ENCODE data around the gene IL12RB2.

IL12RB2 gene

GRCh38 chr1:67430358-67431155 is 122.9 kb downstream of the IL12RB2 start, which contains the start of gene SERBP1:
TSS of gene SERBP1 (minus strand) at chr1:67430402. CDS start at chr1:67430300, 102 bp downstream.
- no peaks in the 10 kb centered on the region for H3K79me1 ChIP-seq (ENCODE audit: low read depth, low read length)

GRCh38 chr1:67431156-67431765 is 123.6 kb downstream of the IL12RB2 start:
- no peak overlapping the region for H2AK5ac ChIP-seq (ENCODE audit: low read depth, low read length)
- H3K4me2 ChIP-seq (ENCODE audit: insufficient read depth, low read length, poor library complexity, severe bottlenecking) = peak overlapping the region; percentile 74
- H3K9ac ChIP-seq (ENCODE audit: low read depth, low read length, poor library complexity) = no peak overlapping the region
- no peak overlapping the region for H3K23ac ChIP-seq (ENCODE audit: low read depth, low read length, poor library complexity)
- H3K4me1 ChIP-seq (ENCODE audit: control insufficient read depth in 2 of 2, insufficient read depth in 1 of 2, low read depth in 1 of 2, low read length in 2 of 2) = peaks cover 0 to 2% of the 10 kb centered on the region in 2 donors
- no peak overlapping the region for H4K91ac ChIP-seq (ENCODE audit: low read depth, low read length, poor library complexity)
- H3K27me3 ChIP-seq (ENCODE audit: control insufficient read depth in 3 of 3, insufficient read depth in 3 of 3, low read depth in 1 of 3, low read length in 3 of 3) = peaks cover 0 to 10% (median 0%) of the 10 kb centered on the region in 3 experiments
- H3K9me3 ChIP-seq (replicated peaks in 1 of 2; ENCODE audit: control insufficient read depth in 2 of 2, insufficient read depth in 1 of 2, low read depth in 1 of 2, low read length in 2 of 2) = no peaks in the 10 kb centered on the region
- no peaks in the 10 kb centered on the region for H3K79me1 ChIP-seq (ENCODE audit: low read depth, low read length)
- no CpG with 5 or more reads among the region's 12 CpGs for WGBS, 2 donors (ENCODE audit: extremely low coverage in 2 of 2, insufficient read length in 2 of 2, insufficient replicate concordance in 1 of 2)
- no peak overlapping the region for H2BK5ac ChIP-seq (ENCODE audit: low read length)
- peak overlapping the region; percentile 94 for H2AFZ ChIP-seq (ENCODE audit: low read length)
- no peak overlapping the region for H2BK120ac ChIP-seq (ENCODE audit: low read depth, low read length)
- no peak overlapping the region for H2BK15ac ChIP-seq (ENCODE audit: low read length)
- no peak overlapping the region for H3K14ac ChIP-seq (ENCODE audit: low read length)
- no peak overlapping the region for H2BK12ac ChIP-seq (ENCODE audit: low read length)
- peak overlapping the region; percentile 83 to 99 for H3K4me3 ChIP-seq (ENCODE audit: low read length in 2 of 2)
- no peak overlapping the region for H4K8ac ChIP-seq (ENCODE audit: low read depth, low read length)
- no peak for DNase-seq (ENCODE audit: low spot score)
- H3K18ac ChIP-seq (ENCODE audit: low read length) = no peak overlapping the region
- H3K27ac ChIP-seq (replicated peaks; ENCODE audit: low read length) = no peak overlapping the region
- H3K36me3 ChIP-seq (replicated peaks in 1 of 2; ENCODE audit: control insufficient read depth in 2 of 2, insufficient read depth in 2 of 2, low read length in 2 of 2) = peaks cover 4 to 33% of the 10 kb centered on the region in 2 donors
- no peak overlapping the region for H3K4ac ChIP-seq (ENCODE audit: low read length)

More at GRCh38 chr1:67430358-67431155, 122.9 kb downstream of the IL12RB2 start, which contains the start of gene SERBP1:
- peaks cover 0 to 10% (median 0%) of the 10 kb centered on the region in 3 experiments for H3K27me3 ChIP-seq (ENCODE audit: control insufficient read depth in 3 of 3, insufficient read depth in 3 of 3, low read depth in 1 of 3, low read length in 3 of 3)
- H3K27ac ChIP-seq (replicated peaks; ENCODE audit: low read length) = peak within 1 kb of the TSS; percentile 68
- H2BK120ac ChIP-seq (ENCODE audit: low read depth, low read length) = no peak within 1 kb of the TSS
- H4K91ac ChIP-seq (ENCODE audit: low read depth, low read length, poor library complexity) = no peak within 1 kb of the TSS
- H3K23ac ChIP-seq (ENCODE audit: low read depth, low read length, poor library complexity) = peak within 1 kb of the TSS; percentile 89
- H3K9ac ChIP-seq (ENCODE audit: low read depth, low read length, poor library complexity) = peak within 1 kb of the TSS; percentile 95
- peak; percentile 96 for DNase-seq (ENCODE audit: low spot score)
- H3K14ac ChIP-seq (ENCODE audit: low read length) = peak within 1 kb of the TSS; percentile 96
- H3K4me1 ChIP-seq (ENCODE audit: control insufficient read depth in 2 of 2, insufficient read depth in 1 of 2, low read depth in 1 of 2, low read length in 2 of 2) = peaks cover 0 to 2% of the 10 kb centered on the region in 2 donors
- H3K9me3 ChIP-seq (replicated peaks in 1 of 2; ENCODE audit: control insufficient read depth in 2 of 2, insufficient read depth in 1 of 2, low read depth in 1 of 2, low read length in 2 of 2) = no peaks in the 10 kb centered on the region
- H3K4ac ChIP-seq (ENCODE audit: low read length) = peak within 1 kb of the TSS; percentile 38
- peak within 1 kb of the TSS; percentile 55 for H2BK15ac ChIP-seq (ENCODE audit: low read length)
- peaks cover 10 to 40% of the 10 kb centered on the region in 2 donors for H3K36me3 ChIP-seq (replicated peaks in 1 of 2; ENCODE audit: control insufficient read depth in 2 of 2, insufficient read depth in 2 of 2, low read length in 2 of 2)
- peak within 1 kb of the TSS; percentile 97 for H2BK5ac ChIP-seq (ENCODE audit: low read length)
- peak within 1 kb of the TSS; percentile 94 for H2AFZ ChIP-seq (ENCODE audit: low read length)
- H2AK5ac ChIP-seq (ENCODE audit: low read depth, low read length) = peak within 1 kb of the TSS; percentile 86
- peak within 1 kb of the TSS; percentile 99 for H3K4me3 ChIP-seq (ENCODE audit: low read length in 2 of 2)
- peak within 1 kb of the TSS; percentile 95 for H3K18ac ChIP-seq (ENCODE audit: low read length)
- H4K8ac ChIP-seq (ENCODE audit: low read depth, low read length) = no peak within 1 kb of the TSS
- H2BK12ac ChIP-seq (ENCODE audit: low read length) = no peak within 1 kb of the TSS
- WGBS, 2 donors (ENCODE audit: extremely low coverage in 2 of 2, insufficient read length in 2 of 2, insufficient replicate concordance in 1 of 2) = no CpG with 5 or more reads among the region's 62 CpGs
- peak within 1 kb of the TSS; percentile 74 for H3K4me2 ChIP-seq (ENCODE audit: insufficient read depth, low read length, poor library complexity, severe bottlenecking)

DNA sequence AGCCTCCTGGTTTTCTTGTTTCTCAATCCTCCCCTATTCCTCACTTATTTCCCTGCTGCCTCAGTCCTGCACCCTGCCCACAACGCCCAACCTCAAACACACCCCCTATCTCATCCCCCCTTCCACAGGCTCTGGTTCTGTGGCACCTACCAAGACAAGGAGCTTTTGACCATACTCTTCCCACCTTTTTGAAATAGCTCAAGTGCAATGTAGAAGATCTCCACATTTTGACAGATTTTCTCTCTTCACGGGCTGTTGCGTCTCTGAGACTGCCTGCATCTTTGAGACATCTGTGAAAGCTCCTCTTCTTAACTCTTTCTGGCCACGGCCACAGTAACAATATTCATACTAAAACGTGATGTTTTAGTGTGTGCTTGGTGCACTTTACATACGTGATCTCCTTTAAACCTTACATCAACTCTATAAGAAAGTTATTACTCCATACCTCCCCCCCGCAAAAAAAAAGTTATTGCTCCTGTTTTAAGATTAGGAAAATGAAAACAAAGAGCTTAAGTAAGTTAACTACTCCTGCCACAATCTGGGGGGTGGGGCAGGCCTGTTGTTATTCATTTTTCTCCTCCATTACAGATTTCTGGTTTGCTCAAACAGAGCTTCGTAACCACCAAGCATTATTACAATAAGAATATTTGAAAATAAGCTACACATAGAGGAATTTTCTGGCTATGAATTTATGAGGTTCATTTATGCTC is 124.4 kb downstream of the IL12RB2 start:
- H3K18ac ChIP-seq (ENCODE audit: low read length) = no peak overlapping the region
- no CpG with 5 or more reads among the region's 8 CpGs for WGBS, 2 donors (ENCODE audit: extremely low coverage in 2 of 2, insufficient read length in 2 of 2, insufficient replicate concordance in 1 of 2)

More for the DNA sequence above, 124.4 kb downstream of the IL12RB2 start:
- Histone ChIP-seq H2BK15ac (ENCODE audit: low read length) (no peak overlapping the region), H2BK5ac (ENCODE audit: low read length) (no peak overlapping the region), H3K27ac (replicated peaks; ENCODE audit: low read length) (no peak overlapping the region), H3K79me1 (ENCODE audit: low read depth, low read length) (no peaks in the 10 kb centered on the region), H2AFZ (ENCODE audit: low read length) (peak overlapping the region; percentile 94), H3K4me2 (ENCODE audit: insufficient read depth, low read length, poor library complexity, severe bottlenecking) (no peak overlapping the region), H3K9me3 (replicated peaks in 1 of 2; ENCODE audit: control insufficient read depth in 2 of 2, insufficient read depth in 1 of 2, low read depth in 1 of 2, low read length in 2 of 2) (no peaks in the 10 kb centered on the region), H3K36me3 (replicated peaks in 1 of 2; ENCODE audit: control insufficient read depth in 2 of 2, insufficient read depth in 2 of 2, low read length in 2 of 2) (peaks cover 4 to 25% of the 10 kb centered on the region in 2 donors), H4K91ac (ENCODE audit: low read depth, low read length, poor library complexity) (no peak overlapping the region), H2BK120ac (ENCODE audit: low read depth, low read length) (no peak overlapping the region), H3K27me3 (ENCODE audit: control insufficient read depth in 3 of 3, insufficient read depth in 3 of 3, low read depth in 1 of 3, low read length in 3 of 3) (peaks cover 0 to 14% (median 0%) of the 10 kb centered on the region in 3 experiments), H3K4ac (ENCODE audit: low read length) (no peak overlapping the region), H3K9ac (ENCODE audit: low read depth, low read length, poor library complexity) (no peak overlapping the region), H3K4me3 (ENCODE audit: low read length in 2 of 2) (no peak overlapping the region), H4K8ac (ENCODE audit: low read depth, low read length) (no peak overlapping the region), H3K23ac (ENCODE audit: low read depth, low read length, poor library complexity) (no peak overlapping the region), H3K14ac (ENCODE audit: low read length) (no peak overlapping the region), H2BK12ac (ENCODE audit: low read length) (no peak overlapping the region), H2AK5ac (ENCODE audit: low read depth, low read length) (no peak overlapping the region), H3K4me1 (ENCODE audit: control insufficient read depth in 2 of 2, insufficient read depth in 1 of 2, low read depth in 1 of 2, low read length in 2 of 2) (peaks cover 0 to 2% of the 10 kb centered on the region in 2 donors)
- DNase-seq (ENCODE audit: low spot score) = no peak
